Stimulated activated CD4-positive, alpha-beta T cell treated with anti-CD3 and anti-CD28 coated beads, Interleukin-4, amount 100 ng/mL, for 4 hours (primary cell): Measurements from ENCODE around the gene DENND1C.

Experiments
- DNase-seq, 2 experiments: peaks; one replicate each; pipeline ENCODE4 v3.0.0-alpha.2; 2020

DENND1C gene

DNA sequence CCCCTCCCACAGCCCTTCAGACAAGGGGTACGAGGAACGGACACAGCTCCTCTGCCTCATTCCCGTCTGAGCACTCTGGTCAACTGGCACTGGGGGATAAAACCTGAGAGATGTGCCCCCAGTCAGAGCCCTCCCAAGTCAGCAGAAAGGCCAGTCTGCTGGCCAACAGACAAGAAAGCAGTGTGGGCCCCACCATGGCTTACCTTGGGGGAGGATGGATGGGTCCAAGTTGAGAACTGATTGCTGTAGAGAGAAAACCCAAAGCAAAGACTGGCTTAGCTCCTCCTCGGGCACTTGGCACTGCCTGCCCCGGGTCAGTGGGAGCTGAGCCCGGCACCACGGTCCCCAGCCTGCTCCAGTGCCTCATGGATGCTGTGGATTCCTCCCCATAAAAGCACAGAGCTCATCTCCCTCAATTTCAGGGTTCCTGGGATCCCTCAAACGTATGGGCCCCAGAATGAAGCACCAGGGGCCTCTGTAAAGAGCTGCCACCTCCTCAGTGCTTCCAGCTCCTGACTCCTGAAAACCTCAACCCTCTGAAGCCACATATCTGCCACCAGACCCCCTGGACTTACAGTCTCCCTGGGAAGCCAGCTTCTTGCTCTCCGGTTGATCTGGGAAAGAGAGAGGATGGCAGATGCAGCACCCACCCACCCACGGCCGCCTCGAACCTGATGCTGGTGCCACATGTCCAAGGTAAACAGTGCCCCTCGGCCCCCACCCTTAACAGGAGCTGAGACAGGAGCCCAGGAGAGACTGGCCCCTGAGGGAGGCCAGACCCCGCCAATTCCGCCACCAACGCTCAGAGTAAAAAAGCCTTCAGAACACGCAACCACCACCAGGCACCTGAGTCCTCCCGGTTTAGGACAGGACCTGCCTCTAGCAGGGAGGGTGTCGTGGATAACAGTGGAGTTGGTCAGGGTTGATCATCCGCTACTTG lies 60.2 kb downstream of the DENND1C start:
- no peak for DNase-seq

DNA sequence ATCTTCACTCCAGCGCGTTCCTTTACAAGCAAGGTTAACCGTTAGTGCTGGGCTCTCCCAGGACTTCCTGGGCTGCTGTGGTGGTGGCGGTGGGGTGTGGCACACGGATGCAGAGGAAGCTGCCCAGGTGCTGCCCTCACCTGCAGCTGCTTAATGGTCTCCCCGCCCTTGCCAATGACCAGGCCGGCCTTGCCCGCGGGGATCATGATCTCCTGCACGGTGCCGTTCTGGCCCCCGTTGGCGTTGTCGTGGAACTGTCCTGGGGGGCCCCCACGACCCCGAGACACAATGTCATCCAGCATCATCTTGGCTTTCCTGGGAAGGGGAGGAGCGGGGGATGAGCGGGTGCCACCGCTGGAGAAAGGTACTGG lies 63.0 kb downstream of the DENND1C start:
- no peak for DNase-seq

DNA sequence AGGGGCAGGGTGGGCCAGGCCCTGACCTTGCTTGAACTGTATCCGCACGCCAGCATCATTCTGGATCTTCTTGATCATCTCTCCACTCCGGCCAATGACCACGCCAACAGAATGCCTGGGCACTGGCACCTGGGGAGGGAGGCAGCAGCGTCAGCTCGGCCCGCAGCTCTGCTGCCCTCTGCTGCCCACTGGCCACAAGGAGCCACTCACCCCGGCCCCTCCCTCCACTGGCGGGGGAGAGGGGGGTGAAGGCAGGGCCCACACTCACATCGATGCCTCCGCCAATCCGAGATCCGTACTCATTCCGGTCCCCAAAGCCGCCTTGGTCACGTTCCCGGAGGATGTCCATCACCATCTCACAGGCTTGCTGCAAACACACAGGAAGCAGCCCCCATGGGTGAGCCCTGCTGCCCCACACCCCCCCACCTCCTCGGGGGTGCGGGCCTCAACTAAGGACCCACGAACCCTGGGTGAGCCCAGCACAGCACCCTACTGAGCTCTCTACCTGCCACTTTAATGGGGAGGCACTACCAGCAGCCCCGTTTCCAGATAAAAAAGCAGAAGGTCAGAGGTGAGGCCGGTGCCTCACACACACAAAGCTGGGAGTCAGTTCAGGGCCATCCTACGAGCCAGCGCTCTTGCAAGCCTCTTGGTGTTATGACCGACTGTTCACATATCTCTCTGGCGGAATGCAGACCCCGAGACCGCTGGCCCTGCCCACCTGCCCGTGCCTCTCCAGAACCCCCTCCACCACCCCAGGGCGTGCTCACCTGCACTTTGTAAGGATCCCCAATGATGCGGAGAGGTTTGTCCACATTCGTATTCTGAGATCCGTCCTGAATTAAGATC lies 63.6 kb downstream of the DENND1C start:
- no peak for DNase-seq
